Urinary bladder (tissue), 4 donors: ENCODE measurements around the gene SLC13A5. TPM values are rescaled to one million over a fixed set of nuclear protein-coding genes. Genes with fewer than 3 reads are reported as not detected.
"Not testable (repeated sequence)": the region's sequence is repeated elsewhere in the genome, so short reads cannot be mapped to it uniquely, and the experiment has no call there.

Source experiments
- DNase-seq: peaks from one replicate; pipeline ENCODE4 v3.0.0-alpha.2; 2015; ENCODE audit errors: extremely low spot score
- H3K27ac ChIP-seq: one replicate; pipeline ENCODE4 v1.5.1; 2013; ENCODE audit warnings: low read depth, mild to moderate bottlenecking, moderate library complexity
- H3K36me3 ChIP-seq: one replicate; pipeline ENCODE4 v1.6.1; 2013; ENCODE audit warnings: mild to moderate bottlenecking, moderate library complexity; ENCODE audit not compliant: insufficient read depth
- H3K4me1 ChIP-seq: one replicate; pipeline ENCODE4 v1.6.1; 2013; ENCODE audit warnings: mild to moderate bottlenecking, moderate library complexity; ENCODE audit not compliant: insufficient read depth
- H3K4me3 ChIP-seq: one replicate; pipeline ENCODE4 v1.5.1; 2013; ENCODE audit warnings: low read depth, low read length
- WGBS: extraction: QIAGEN DNeasy Blood & Tissue Kit; methylation state at CpG from one replicate; pipeline ENCODE4 v1.1.7; 2013; 5-methylcytosine and 5-hydroxymethylcytosine counted together
- polyA plus RNA-seq: library from polyadenylated mRNA; stranded (reverse); fragments of 200-250 nt; gene quantifications from one replicate; pipeline ENCODE4 v1.2.3, GENCODE V29; 2013
- total RNA-seq: library from RNA; depleted of rRNA; stranded (reverse); fragments of >200 nt; gene quantifications from one replicate; pipeline ENCODE4 v1.2.3, GENCODE V29; 2014
- donor health status: healthy with polysubstance abuse.
- donor health status: healthy.

The SLC13A5 gene
- total RNA-seq, result not detected
- 0.10 TPM for polyA plus RNA-seq

DNA sequence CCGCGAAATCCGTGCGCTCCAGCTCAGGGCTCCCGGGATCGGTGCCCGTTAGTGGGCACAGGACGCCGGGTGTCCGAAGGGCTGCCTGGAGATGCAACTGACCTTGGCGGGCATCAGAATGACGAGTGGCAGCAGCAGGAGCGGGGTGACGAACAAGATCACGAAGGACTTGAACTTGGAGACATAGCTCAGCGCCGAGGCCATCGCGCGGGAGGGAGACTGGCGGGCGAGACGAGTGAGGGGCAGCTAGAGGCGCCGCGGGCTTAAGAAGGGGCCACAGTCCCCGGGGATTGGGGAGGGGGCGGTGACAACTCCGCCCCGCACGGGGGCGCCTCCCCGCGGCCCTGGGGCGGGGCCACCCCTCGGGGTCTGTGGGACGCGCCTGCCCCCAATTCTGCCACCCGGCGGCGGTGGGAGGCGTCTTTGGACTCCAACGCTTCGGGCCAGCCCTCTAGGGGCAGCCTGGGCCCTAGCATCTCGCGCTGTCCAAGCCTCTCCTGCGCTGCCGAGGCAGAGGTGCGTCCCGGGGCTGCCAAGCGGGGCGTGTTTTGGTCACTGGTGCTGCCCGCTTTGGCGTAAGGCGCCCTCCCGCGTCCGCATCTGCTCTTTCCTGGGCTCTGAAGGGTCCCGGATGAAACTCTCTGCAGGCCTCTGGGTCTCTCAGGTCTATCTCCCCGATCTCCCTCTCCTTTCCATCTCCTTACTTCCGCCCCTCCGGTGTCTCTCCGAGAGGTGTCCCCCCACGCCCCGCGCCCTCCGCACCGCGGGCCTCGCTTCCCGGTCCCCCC is at the start of gene SLC13A5:
Gene SLC13A5, minus strand, starts transcription at position 240 of the 788 bp plus-strand sequence. Its CDS starts 36 bp downstream, at position 204.
- 1% methylated on average over 71 of the region's 71 CpGs for WGBS
- H3K4me1 ChIP-seq, result peaks cover 2% of the 10 kb centered on the region
- no peak within 1 kb of the TSS for H3K4me3 ChIP-seq
- H3K27ac ChIP-seq, result no peak within 1 kb of the TSS
- no peaks in the 10 kb centered on the region for H3K36me3 ChIP-seq
- no peak for DNase-seq

DNA sequence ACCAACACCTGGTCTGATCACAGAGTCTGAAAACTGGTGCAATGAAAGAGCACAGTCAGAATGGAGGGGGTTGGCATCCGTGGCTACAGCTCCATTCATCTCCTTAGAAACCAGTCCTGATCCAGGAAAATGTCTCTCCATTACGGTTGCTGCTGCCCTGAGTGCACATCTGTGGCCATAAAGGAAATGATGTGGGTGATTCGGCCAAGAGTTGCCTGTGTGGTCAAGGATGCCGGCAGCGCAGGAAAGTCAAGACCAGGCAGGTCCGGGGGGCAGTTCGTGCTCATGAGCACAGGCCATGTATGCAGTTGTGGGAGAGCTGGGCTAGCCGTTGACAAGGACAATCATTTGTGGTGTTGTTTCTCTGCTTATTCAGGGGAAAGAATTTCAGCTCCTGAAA is 48.6 kb upstream of the SLC13A5 start:
- H3K4me3 ChIP-seq, result no peak overlapping the region
- 85% methylated on average over 8 of the region's 8 CpGs for WGBS
- DNase-seq, result no peak
- no peak overlapping the region for H3K27ac ChIP-seq
- H3K4me1 ChIP-seq, result peaks cover 2% of the 10 kb centered on the region
- H3K36me3 ChIP-seq, result peaks cover 13% of the 10 kb centered on the region

DNA sequence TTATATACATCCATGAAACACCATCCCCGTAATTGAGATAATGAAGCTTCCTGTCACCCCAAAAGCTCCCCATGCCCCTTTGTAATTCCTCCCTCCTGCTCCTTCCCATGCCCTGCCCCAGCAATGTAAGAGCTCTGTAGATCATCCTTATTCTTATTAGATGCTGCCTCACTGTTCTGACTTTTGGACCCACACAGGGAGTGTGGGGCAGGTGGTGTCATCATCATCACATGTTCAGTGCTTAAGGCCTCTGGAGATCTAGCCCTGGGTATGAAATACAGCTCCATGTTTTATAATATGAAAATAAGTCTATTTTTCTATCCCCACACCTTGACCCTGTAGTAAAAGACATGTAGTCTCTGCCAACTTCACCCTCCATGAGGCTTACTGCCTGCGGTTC is 44.6 kb upstream of the SLC13A5 start:
- DNase-seq, result no peak
- Histone ChIP-seq H3K4me3 (no peak overlapping the region), H3K27ac (no peak overlapping the region), H3K36me3 (peaks cover 4% of the 10 kb centered on the region), H3K4me1 (peaks cover 2% of the 10 kb centered on the region)
- WGBS, result 93% methylated on average over 2 of the region's 2 CpGs

DNA sequence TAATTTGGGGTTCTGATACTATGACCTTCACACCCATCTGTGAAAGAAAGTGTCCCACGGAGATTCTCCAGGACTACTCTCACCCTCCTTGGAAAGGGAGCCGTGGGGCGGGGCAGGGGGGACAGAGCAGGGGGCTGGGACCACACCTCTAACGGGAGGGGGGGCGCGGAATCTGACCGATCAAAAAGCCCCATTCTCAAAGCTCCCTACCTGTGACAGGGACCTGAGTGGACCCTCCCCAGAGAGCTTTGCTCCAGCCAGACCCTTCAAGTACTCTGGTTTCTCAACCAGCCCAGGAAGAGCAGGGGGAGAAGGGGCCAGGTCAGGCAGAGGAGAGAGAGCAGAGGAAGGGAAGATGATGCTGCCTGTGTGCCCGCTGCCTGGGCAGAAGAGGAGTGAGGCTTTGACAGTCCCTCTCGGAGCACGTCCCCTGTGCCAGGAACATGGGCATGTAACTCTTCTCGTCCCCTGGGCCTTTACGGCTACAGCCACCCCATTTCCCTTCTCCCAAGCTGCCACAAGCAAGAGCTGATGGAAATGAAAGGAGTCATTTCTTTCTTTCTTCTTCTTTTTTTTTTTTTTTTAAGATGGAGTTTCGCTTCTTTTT is 43.4 kb upstream of the SLC13A5 start:
- WGBS, result 54% methylated on average over 13 of the region's 13 CpGs

DNA sequence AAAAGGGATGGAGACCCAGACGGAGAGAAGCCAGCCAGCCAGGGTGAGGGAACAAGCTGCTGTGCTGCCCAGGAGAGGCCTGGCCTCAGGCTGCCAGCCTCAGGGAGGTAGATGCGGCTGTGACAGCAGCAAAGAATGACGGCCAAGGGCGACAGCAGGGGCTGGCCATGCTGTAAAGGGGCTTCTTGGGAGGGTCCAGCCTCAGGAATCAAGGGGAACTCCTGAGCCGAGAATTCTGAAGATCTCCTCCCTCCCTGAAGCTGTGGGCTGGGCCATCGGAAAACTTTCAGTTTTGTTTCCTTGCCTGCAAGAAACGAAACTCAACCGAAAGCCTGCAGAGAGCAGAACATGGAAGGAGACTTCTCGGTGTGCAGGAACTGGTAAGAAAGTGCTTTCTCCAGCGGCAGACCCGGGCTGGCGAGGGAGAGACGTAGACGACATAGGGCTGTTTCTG is 42.6 kb upstream of the SLC13A5 start, which contains the start of gene XAF1:
Gene XAF1, plus strand, starts transcription at position 316 of the 454 bp plus-strand sequence. Its CDS starts 33 bp downstream, at position 349.
- Histone ChIP-seq H3K4me3 (peak within 1 kb of the TSS; percentile 44), H3K4me1 (peaks cover 2% of the 10 kb centered on the region), H3K27ac (peak within 1 kb of the TSS; percentile 82), H3K36me3 (peaks cover 4% of the 10 kb centered on the region)
- no peak for DNase-seq
- 15% methylated on average over 14 of the region's 14 CpGs for WGBS

More for the DNA sequence above, 43.4 kb upstream of the SLC13A5 start:
- Histone ChIP-seq H3K4me3 (peak overlapping the region; percentile 44), H3K27ac (no peak overlapping the region), H3K36me3 (peaks cover 4% of the 10 kb centered on the region), H3K4me1 (peaks cover 2% of the 10 kb centered on the region)
- no peak for DNase-seq

DNA sequence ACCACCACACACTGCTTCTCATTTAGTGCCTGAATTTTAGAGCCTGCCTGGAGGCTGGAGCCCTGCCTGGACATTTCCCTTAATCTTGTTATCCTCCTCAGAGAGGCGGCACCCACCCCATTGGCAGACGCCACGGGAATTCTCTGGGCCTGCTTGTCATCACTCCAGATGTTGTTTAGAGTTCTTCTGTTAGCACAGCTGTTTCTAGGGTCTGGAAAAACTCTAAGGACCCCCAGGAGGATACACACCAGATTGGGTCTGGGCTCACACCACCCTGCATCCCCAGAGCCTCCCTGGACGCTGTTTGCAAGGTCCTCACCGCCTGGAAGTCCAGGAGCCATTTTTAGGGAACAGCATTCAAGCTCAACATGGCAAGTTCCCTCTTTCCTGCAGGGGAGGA is 42.1 kb upstream of the SLC13A5 start:
- H3K27ac ChIP-seq, result peak overlapping the region; percentile 82
- 27% methylated on average over 5 of the region's 5 CpGs for WGBS
- peak overlapping the region; percentile 44 for H3K4me3 ChIP-seq
- no peak for DNase-seq
- peaks cover 2% of the 10 kb centered on the region for H3K4me1 ChIP-seq
- peaks cover 4% of the 10 kb centered on the region for H3K36me3 ChIP-seq

DNA sequence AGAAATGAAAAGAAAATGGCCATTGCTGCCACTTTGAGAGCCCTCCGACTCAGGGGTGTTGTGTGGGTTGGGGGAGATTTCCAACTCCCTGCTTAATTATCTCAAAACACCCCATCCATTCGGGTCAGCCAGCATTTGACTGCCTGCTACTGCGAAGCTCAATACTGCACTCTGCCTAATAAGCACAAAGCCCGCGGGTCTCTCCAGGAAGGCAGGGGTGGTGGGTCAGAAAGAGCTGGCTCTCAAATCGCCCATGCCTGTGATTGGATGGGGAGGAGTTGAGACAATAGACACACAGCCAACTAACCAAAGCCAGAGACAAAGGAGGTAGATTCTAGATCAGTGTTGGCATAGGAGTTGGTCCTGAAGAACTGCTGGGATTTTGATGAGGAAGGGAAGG is 40.4 kb upstream of the SLC13A5 start:
- Histone ChIP-seq H3K4me3 (no peak overlapping the region), H3K4me1 (peaks cover 2% of the 10 kb centered on the region), H3K36me3 (no peaks in the 10 kb centered on the region), H3K27ac (peak overlapping the region; percentile 80)
- 81% methylated on average over 6 of the region's 6 CpGs for WGBS
- DNase-seq, result no peak

DNA sequence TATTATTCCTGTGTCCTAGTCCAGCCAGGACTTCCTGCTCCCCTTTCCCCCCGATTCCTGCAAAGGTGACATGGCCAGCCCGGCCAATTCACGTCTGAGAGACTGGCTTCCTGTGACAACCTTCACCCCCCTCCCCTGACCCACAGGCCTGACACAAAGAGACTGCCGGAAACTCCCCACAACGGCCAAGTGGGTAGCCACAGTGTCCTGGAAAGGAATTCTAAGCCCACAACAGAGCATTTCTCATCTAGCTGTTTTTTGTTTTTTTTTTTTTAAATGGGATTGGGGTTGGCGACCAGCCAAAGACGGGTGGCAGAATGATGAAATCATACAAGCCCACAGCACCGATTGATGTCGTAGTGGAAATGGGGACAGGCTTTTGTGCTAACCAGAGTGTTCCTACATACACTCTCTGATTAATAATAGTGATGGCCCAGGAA is 39.9 kb upstream of the SLC13A5 start:
- DNase-seq, result no peak

DNA sequence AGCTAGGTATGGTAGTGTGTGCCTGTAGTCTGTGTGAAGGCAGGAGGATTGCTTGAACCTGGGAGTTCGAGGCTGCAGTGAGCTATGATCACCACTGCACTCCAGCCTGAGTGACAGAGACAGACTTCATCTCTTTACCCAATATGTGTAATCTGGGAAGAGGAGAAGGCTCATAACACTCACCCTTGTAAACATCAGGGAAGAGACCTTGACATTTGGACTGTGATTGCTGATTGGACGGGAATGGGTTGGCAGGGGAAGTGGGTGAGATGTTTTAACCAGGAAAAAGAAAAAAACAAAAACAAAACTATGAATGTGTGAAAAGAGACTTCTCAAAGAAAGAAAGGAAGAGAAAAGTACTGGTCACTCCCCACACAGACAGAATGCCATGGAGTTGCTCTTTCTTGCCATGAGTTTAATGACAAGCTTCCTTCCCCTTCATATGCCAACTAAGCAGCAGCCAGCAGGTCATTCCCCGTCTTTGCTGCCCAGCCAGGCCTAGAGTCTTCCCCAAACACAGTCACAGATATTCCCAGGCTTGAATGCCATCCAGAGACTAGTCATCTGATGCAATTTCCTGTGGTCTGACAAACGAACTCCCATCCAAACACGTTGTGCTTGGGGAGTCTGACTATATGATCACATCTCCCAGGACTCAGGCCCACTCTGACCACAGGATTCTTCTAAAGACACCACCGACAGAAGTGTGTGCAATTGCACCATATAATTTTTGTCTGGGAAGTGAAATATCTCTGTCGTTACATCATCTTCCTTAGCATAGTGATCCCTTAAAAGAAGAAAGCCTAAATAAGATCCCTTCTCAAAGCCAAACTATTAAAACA is 39.1 kb upstream of the SLC13A5 start:
- peak; percentile 2 for DNase-seq
- H3K27ac ChIP-seq, result peak overlapping the region; percentile 40

More for the DNA sequence above, 39.9 kb upstream of the SLC13A5 start:
- H3K4me1 ChIP-seq, result peaks cover 2% of the 10 kb centered on the region
- H3K36me3 ChIP-seq, result no peaks in the 10 kb centered on the region
- WGBS, result 20% methylated on average over 9 of the region's 9 CpGs
- H3K4me3 ChIP-seq, result no peak overlapping the region
- peak overlapping the region; percentile 40 for H3K27ac ChIP-seq

DNA sequence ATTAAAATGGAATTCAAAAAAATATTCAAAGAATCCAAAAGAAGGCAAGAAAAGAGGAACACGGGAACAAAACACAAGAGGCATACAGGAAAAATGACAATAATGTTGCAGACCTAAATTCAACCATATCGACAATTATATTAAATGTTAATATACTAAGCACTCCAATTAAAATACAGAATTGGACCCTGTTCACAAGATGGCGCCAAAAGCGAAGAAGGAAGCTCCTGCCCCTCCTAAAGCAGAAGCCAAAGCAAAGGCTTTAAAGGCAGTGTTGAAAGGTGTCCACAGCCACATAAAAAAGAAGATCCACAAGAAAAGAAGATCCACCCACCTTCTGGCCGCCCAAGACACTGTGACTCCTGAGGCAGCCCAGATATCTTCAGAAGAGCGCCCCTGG is 36.4 kb upstream of the SLC13A5 start:
- no peak overlapping the region for H3K27ac ChIP-seq
- WGBS, result 82% methylated on average over 6 of the region's 6 CpGs
- DNase-seq, result no peak
- no peak overlapping the region for H3K4me3 ChIP-seq
- no peaks in the 10 kb centered on the region for H3K4me1 ChIP-seq
- no peaks in the 10 kb centered on the region for H3K36me3 ChIP-seq

More for the DNA sequence above, 39.1 kb upstream of the SLC13A5 start:
- H3K36me3 ChIP-seq, result no peaks in the 10 kb centered on the region
- H3K4me1 ChIP-seq, result no peaks in the 10 kb centered on the region
- 42% methylated on average over 7 of the region's 7 CpGs for WGBS
- H3K4me3 ChIP-seq, result no peak overlapping the region

DNA sequence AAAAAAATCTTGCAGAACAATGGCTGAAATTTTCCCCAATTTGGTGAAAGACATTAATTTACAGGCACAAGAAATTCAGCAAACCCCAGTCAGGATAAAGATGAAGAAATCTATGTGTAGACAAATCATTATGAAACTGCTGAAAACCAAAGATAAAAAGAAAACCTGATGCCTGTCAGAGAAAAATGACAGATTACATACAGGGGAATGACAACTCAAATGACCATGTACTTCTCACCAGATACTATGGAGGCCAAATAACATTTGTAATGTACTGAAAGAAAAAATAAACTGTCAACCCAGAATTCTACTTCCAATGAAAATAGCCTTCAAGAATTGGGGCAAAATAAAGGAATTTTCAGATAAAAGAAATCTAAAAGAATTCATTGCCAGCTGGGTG is 35.4 kb upstream of the SLC13A5 start:
- Histone ChIP-seq H3K36me3 (no peaks in the 10 kb centered on the region), H3K4me3 (no peak overlapping the region), H3K4me1 (no peaks in the 10 kb centered on the region), H3K27ac (no peak overlapping the region)
- DNase-seq, result no peak

DNA sequence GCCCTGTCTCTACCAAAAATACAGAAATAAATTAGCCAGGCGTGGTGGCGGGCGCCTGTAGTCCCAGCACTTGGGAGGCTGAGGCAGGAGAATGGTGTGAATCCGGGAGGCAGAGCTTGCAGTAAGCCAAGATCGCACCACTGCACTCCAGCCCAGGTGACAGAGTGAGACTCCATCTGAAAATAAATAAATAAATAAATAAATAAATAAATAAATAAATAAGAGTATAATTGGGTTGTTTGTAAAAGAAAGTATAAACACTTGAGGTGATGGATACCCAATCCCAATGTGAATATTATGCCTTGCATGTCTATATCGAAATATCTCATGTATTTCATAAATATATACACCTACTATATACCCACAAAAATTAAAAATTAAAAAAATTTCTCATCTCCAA is 33.5 kb upstream of the SLC13A5 start:
- H3K4me3 ChIP-seq, H3K27ac ChIP-seq, H3K36me3 ChIP-seq, H3K4me1 ChIP-seq, DNase-seq: not testable (repeated sequence)
- 96% methylated on average over 6 of the region's 6 CpGs for WGBS

DNA sequence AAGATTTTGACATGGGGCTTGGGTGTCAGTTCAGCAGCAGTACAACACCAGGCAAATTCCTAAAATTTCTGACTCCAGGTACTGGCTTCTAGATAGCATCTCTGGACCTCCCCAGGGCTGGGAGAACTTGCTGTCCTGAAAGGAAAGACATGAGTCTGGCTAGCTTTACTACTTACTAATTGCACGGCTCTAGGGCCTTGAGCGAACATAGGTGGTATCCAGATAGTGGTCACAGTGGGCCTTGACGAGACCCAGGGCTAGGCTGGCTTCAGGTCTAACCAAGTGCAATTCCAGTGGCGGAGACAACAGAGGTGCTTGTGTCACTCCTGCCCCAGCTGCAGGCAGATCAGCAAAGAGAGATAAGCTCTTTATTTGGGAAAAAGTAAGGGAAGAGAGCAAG is 16.4 kb upstream of the SLC13A5 start:
- no peaks in the 10 kb centered on the region for H3K36me3 ChIP-seq
- no peaks in the 10 kb centered on the region for H3K4me1 ChIP-seq
- no peak overlapping the region for H3K4me3 ChIP-seq
- H3K27ac ChIP-seq, result no peak overlapping the region
- no peak for DNase-seq
- WGBS, result 60% methylated on average over 4 of the region's 4 CpGs
